K562 (cell line): ENCODE data around the gene POMC. TPM values are rescaled to one million over a fixed set of nuclear protein-coding genes. Genes with fewer than 3 reads are reported as not detected.

Source experiments
- ATAC-seq: fragments of 200-7000 bp; cut with Tn5 transposase; 3 replicates; pipeline ENCODE4 v1.9.1; 2020; ENCODE audit warnings: moderate library complexity
- BruUV-seq: library from RNA; stranded (reverse); fragments of 400-500 nt; replicated peaks from 2 replicates; lab custom pipeline; 2021; lab: Mats Ljungman, UMichigan
- CTCF ChIA-PET: fragments of 300-600 bp; formaldehyde crosslinking; extraction: SDS; loops from one replicate; lab custom pipeline; 2021; ENCODE audit warnings: low intra/inter-chr PET ratio; lab: Yijun Ruan, JAX
- POLR2A ChIA-PET: fragments of 300-600, 350-650 bp; sonication (Branson Sonifier 250); formaldehyde crosslinking; extraction: SDS; loops from one replicate; lab custom pipeline; 2021; ENCODE audit warnings: antibody characterized with exemption, inconsistent platforms; lab: Yijun Ruan, JAX
- DNase-seq, 4 experiments: peaks; one replicate each; pipeline versions ENCODE4 v3.0.0 to v3.0.0-alpha.2; 2011 to 2018; ENCODE audit warnings: low spot score in 3 of 4, mixed read lengths in 3 of 4; ENCODE audit errors: extremely low read depth in 1 of 4
- FAIRE-seq: peaks from 2 replicates; lab custom pipeline; 2011; peaks lifted over from hg19 to GRCh38; lab: Jason Lieb, UNC
- H2AFZ ChIP-seq: 2 replicates; pipeline ENCODE4 v1.6.0; 2011; ENCODE audit warnings: low read depth, low read length, control low read depth, inconsistent platforms
- H3K27ac ChIP-seq: fragments of 200-600 bp; 3 replicates; pipeline ENCODE4 v1.8.0; 2011; ENCODE audit warnings: low read depth, mild to moderate bottlenecking, control low read depth, inconsistent platforms, low read length, moderate library complexity, mixed read lengths; ENCODE audit errors: extremely low read depth
- H3K27me3 ChIP-seq, 2 experiments: fragments of 300-600 bp in 1 of 2; 2 replicates in 1 of 2; 3 replicates in 1 of 2; pipeline versions ENCODE4 v1.6.0 to v1.8.0; 2011; ENCODE audit warnings: inconsistent platforms in 2 of 2, low read length in 2 of 2, mild to moderate bottlenecking in 1 of 2, mixed read lengths in 1 of 2, moderate library complexity in 1 of 2; ENCODE audit not compliant: control insufficient read depth in 2 of 2, insufficient read depth in 2 of 2
- H3K36me3 ChIP-seq: fragments of 300-600 bp; 3 replicates; pipeline ENCODE4 v1.8.0; 2011; ENCODE audit warnings: mild to moderate bottlenecking, low read length, inconsistent platforms; ENCODE audit not compliant: control insufficient read depth, insufficient read depth
- H3K4me1 ChIP-seq, 2 experiments: fragments of 200-600 bp in 1 of 2; replicated peaks in 1 of 2; 2 replicates in 1 of 2; 3 replicates in 1 of 2; pipeline versions ENCODE4 v1.5.1 to v1.8.0; 2011; ENCODE audit warnings: inconsistent platforms in 2 of 2, low read length in 2 of 2, mild to moderate bottlenecking in 1 of 2, mixed read lengths in 1 of 2, moderate library complexity in 1 of 2; ENCODE audit not compliant: control insufficient read depth in 2 of 2, insufficient read depth in 2 of 2
- H3K4me2 ChIP-seq: 2 replicates; pipeline ENCODE4 v1.6.1; 2011; ENCODE audit warnings: low read length, control low read depth, inconsistent platforms, mixed read lengths; ENCODE audit not compliant: insufficient read depth
- H3K4me3 ChIP-seq: fragments of 200-600 bp; sonication (generic), shearing (Covaris generic); 2 replicates; pipeline ENCODE4 v1.5.1; 2016; ENCODE audit warnings: control low read depth, inconsistent platforms
- H3K79me2 ChIP-seq: fragments of 200-600 bp; 3 replicates; pipeline ENCODE4 v1.8.0; 2011; ENCODE audit warnings: low read length, inconsistent platforms; ENCODE audit not compliant: control insufficient read depth, insufficient read depth
- H3K9ac ChIP-seq, 2 experiments: 2 replicates each; pipeline versions ENCODE4 v1.6.0 to v1.6.1; 2011; ENCODE audit warnings: low read depth in 2 of 2, low read length in 2 of 2, control low read depth in 1 of 2, inconsistent platforms in 1 of 2, mild to moderate bottlenecking in 1 of 2, mixed read lengths in 1 of 2; ENCODE audit not compliant: insufficient read depth in 1 of 2
- H3K9me1 ChIP-seq: one replicate; pipeline ENCODE4 v1.6.0; 2011; ENCODE audit warnings: inconsistent platforms, mild to moderate bottlenecking, low read length, moderate library complexity; ENCODE audit not compliant: control insufficient read depth, insufficient read depth
- H3K9me3 ChIP-seq: replicated peaks from 2 replicates; pipeline ENCODE4 v1.5.1; 2011; ENCODE audit warnings: low read depth, low read length, inconsistent platforms; ENCODE audit not compliant: control insufficient read depth, insufficient read depth
- H4K20me1 ChIP-seq: replicated peaks from 2 replicates; pipeline ENCODE4 v1.6.1; 2011; ENCODE audit warnings: low read length, inconsistent platforms, mixed read lengths; ENCODE audit not compliant: control insufficient read depth, insufficient read depth
- BCL6 ChIP-seq: fragments of 250-450 bp; sonication (Bioruptor Pico); IDR thresholded peaks from 2 replicates; pipeline ENCODE4 v1.4.0; 2020
- CBFA2T2 ChIP-seq: fragments of 450-650 bp; conservative IDR thresholded peaks from 2 replicates; pipeline ENCODE4 v1.6.1; 2017; ENCODE audit warnings: mild to moderate bottlenecking
- FOS ChIP-seq: IDR thresholded peaks from 3 replicates; pipeline ENCODE4 v1.6.1; 2011; ENCODE audit not compliant: insufficient read length; ENCODE audit errors: extremely low read depth
- HCFC1 ChIP-seq: IDR thresholded peaks from 2 replicates; pipeline ENCODE4 v1.6.1; 2012; ENCODE audit warnings: low read depth, low read length, improper control_type of control experiment
- PHF8 ChIP-seq: fragments of 200-600 bp; sonication (generic); IDR thresholded peaks from 2 replicates; pipeline ENCODE4 v1.6.1; 2012; ENCODE audit warnings: mixed run types, mild to moderate bottlenecking, inconsistent platforms, low read length, moderate library complexity, borderline replicate concordance
- RBM25 ChIP-seq: fragments of 200-400 bp; formaldehyde crosslinking; IDR thresholded peaks from 2 replicates; pipeline ENCODE4 v1.6.1; 2018; ENCODE audit warnings: low read length, low read depth, moderate library complexity; ENCODE audit not compliant: severe bottlenecking
- SNIP1 ChIP-seq: fragments of 450-650 bp; IDR thresholded peaks from 2 replicates; pipeline ENCODE4 v1.7.1; 2017; ENCODE audit warnings: low read depth, mild to moderate bottlenecking
- TAF7 ChIP-seq: fragments of 450-650 bp; IDR thresholded peaks from 2 replicates; pipeline ENCODE4 v1.6.1; 2016; ENCODE audit warnings: missing genetic modification characterization, missing compliant biosample characterization
- ZNF146 ChIP-seq: IDR thresholded peaks from one replicate; pipeline ENCODE4 v1.6.1; 2018; ENCODE audit warnings: missing compliant biosample characterization; ENCODE audit not compliant: unreplicated experiment
- ZNF707 ChIP-seq: fragments of 250-450 bp; sonication (Bioruptor Pico); conservative IDR thresholded peaks from 2 replicates; pipeline ENCODE4 v1.8.0; 2022; ENCODE audit warnings: inconsistent platforms, mild to moderate bottlenecking, moderate library complexity
- WGBS: fragments of 100-300 bp; shearing (Covaris generic); methylation state at CpG from one replicate; pipeline ENCODE4 v1.1.6; 2016; ENCODE audit warnings: low coverage, mixed read lengths; ENCODE audit not compliant: insufficient coverage; ENCODE audit errors: missing lambda C conversion rate; 5-methylcytosine and 5-hydroxymethylcytosine counted together
- in situ Hi-C: fragments of 300-500 bp; cut with MboI; formaldehyde crosslinking; loops from 4 replicates; pipeline ENCODE4 v1.15.0; 2018; ENCODE audit warnings: inconsistent platforms, mixed read lengths
- intact Hi-C: fragments of 100-400 bp; cut with micrococcal nuclease; formaldehyde crosslinking; loops from 2 replicates; pipeline ENCODE4 v1.14.2; 2022
- polyA plus RNA-seq, 8 experiments: library from polyadenylated mRNA; depleted of rRNA in 4 of 8; stranded (reverse) in 5 of 8; unstranded in 3 of 8; fragments of >200 nt; fragmentation: Nextera tagmentation in 2 of 8; fragmentation: Illumina TruSeq in 1 of 8; extraction: Ambion mirVana in 2 of 8; extraction: Trizol in 1 of 8; gene quantifications; 2 replicates each; pipeline versions ENCODE4 v1.2.1 to v1.2.3, GENCODE V29; 2011 to 2014; ENCODE audit warnings: inconsistent platforms in 1 of 8, missing spikeins in 1 of 8
- total RNA-seq, 7 experiments: library from RNA; depleted of rRNA in 6 of 7; stranded (reverse); fragments of >200 nt in 6 of 7; fragmentation: Illumina TruSeq in 2 of 7; extraction: Trizol in 2 of 7; gene quantifications; 2 replicates each; pipeline versions ENCODE4 v1.2.1 to v1.2.3, GENCODE V29; 2011 to 2021; ENCODE audit warnings: low replicate concordance in 1 of 7
- TF ChIP-seq, protein P1 (sequence below): sonication (generic); formaldehyde crosslinking; IDR thresholded peaks from 2 replicates; pipeline ENCODE4 v1.8.1; 2023; ENCODE audit warnings: missing genetic modification reagents, mild to moderate bottlenecking, borderline replicate concordance
- TF ChIP-seq, protein P2 (sequence below): fragments of 450-650 bp; IDR thresholded peaks from 2 replicates; pipeline ENCODE4 v1.6.1; 2016
- TF ChIP-seq, protein P3 (sequence below): sonication (generic); formaldehyde crosslinking; IDR thresholded peaks from 2 replicates; pipeline ENCODE4 v1.8.0; 2022; ENCODE audit warnings: mild to moderate bottlenecking, low read depth, missing genetic modification reagents

Gene POMC
- total and polyA plus RNA-seq, 9 of the 15 experiments (the other 6 are each of a cell fraction or from before 2014, with no cell fraction given), result not detected

DNA sequence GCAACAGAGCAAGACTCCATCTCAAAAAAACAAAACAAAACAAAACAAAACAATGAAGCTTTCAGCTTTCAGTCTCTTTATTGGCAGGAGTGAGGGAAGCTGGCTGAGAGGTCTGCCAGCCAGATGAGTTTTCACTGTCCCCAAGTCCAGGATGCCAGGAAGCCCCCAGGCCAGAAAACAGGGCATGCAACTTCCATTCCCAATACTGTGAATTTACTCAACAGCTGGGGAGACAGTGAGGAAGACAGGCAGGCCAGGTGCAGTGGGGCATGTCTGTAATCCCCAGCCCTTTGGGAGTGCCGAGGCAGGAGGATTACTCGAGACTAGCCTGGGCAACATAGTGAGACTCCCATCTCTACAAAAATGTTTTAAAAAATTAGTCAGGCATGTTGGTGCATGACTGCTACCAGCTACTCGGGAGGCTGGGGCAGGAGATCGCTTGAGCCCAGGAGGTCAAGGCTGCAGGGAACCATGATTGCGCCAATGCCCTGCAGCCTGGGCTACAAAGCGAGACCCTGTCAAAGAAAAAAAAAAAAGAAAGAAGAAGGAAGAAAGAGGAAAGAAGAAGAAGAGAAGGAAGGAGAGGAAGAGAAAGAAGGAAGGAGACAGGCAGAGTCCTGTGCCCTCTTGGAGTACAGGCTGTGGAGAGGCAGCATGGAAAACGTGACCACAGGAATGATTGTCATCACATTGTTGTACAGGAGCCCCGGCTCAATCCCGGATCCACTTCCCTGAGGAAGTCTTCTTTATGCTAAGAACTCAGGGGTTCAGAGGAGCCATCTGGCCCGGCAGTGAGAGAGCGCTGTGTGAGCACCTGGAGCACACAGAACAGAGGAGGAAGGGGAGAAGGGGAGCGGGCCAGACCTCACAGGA lies 29.2 kb upstream of the POMC start (continued):
- TF ChIP-seq, protein P1, sequence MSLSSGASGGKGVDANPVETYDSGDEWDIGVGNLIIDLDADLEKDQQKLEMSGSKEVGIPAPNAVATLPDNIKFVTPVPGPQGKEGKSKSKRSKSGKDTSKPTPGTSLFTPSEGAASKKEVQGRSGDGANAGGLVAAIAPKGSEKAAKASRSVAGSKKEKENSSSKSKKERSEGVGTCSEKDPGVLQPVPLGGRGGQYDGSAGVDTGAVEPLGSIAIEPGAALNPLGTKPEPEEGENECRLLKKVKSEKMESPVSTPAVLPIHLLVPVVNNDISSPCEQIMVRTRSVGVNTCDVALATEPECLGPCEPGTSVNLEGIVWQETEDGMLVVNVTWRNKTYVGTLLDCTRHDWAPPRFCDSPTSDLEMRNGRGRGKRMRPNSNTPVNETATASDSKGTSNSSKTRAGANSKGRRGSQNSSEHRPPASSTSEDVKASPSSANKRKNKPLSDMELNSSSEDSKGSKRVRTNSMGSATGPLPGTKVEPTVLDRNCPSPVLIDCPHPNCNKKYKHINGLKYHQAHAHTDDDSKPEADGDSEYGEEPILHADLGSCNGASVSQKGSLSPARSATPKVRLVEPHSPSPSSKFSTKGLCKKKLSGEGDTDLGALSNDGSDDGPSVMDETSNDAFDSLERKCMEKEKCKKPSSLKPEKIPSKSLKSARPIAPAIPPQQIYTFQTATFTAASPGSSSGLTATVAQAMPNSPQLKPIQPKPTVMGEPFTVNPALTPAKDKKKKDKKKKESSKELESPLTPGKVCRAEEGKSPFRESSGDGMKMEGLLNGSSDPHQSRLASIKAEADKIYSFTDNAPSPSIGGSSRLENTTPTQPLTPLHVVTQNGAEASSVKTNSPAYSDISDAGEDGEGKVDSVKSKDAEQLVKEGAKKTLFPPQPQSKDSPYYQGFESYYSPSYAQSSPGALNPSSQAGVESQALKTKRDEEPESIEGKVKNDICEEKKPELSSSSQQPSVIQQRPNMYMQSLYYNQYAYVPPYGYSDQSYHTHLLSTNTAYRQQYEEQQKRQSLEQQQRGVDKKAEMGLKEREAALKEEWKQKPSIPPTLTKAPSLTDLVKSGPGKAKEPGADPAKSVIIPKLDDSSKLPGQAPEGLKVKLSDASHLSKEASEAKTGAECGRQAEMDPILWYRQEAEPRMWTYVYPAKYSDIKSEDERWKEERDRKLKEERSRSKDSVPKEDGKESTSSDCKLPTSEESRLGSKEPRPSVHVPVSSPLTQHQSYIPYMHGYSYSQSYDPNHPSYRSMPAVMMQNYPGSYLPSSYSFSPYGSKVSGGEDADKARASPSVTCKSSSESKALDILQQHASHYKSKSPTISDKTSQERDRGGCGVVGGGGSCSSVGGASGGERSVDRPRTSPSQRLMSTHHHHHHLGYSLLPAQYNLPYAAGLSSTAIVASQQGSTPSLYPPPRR (CRISPR knock-in tag), result no peak
- TF ChIP-seq SNIP1, result no peak

DNA sequence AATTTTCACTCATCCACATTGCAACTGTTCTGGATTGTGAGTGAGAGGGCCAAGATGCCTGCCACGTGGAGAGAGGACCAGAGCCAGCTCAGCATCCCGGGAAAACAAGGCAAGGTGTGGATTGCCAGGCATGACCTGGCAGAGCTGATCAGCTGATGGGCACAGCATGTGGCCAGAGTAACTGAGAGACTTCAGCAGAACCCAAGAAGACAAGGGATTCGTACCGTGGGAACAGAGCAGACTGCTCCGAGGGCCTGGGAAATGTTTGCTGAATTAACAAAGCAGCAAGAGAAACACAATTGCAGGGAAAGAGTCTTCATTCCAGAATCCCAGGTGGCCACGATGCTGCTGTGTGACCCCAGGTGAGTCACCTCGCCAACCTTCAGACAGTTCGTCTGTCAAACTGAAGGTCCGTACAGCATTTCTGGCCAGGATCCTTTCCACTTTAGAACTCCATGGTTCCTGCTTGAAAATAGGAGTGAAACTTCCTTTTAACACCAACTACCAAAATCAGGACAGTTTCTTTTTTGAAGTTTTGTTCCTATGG lies 26.3 kb upstream of the POMC start:
- no peak overlapping the region for H3K4me3 ChIP-seq
- intact Hi-C loops, result loop anchor here (5.0 kb wide), 2 partner anchors 367 to 782 kb away; no protein-coding TSS in a partner anchor
- H3K27ac ChIP-seq, result no peak overlapping the region
- no peaks in the 10 kb centered on the region for H4K20me1 ChIP-seq
- CTCF ChIA-PET, result no interaction called here
- in situ Hi-C loops, result no loop called here
- no peak for DNase-seq
- no peaks in the 10 kb centered on the region for H3K9me3 ChIP-seq
- no peak for ATAC-seq
- H3K36me3 ChIP-seq, result no peaks in the 10 kb centered on the region
- 7% methylated on average over 9 of the region's 9 CpGs for WGBS
- no peak overlapping the region for H2AFZ ChIP-seq
- H3K4me2 ChIP-seq, result no peak overlapping the region
- no peak overlapping the region for H3K9ac ChIP-seq
- peaks cover 4 to 5% of the 10 kb centered on the region in 2 experiments; a peak in 2 of 5 replicates for H3K27me3 ChIP-seq
- H3K9me1 ChIP-seq, result no peaks in the 10 kb centered on the region
- POLR2A ChIA-PET, result interaction anchor here (1.0 kb wide), 1 partner anchor 32 kb away, joined by 3 read pairs; no protein-coding TSS in a partner anchor
- no peaks in the 10 kb centered on the region for H3K79me2 ChIP-seq
- FAIRE-seq, result no peak
- BruUV-seq, result no TSS peak
- H3K4me1 ChIP-seq, result no peaks in the 10 kb centered on the region; a peak in 1 of 5 replicates
- no peak for TF ChIP-seq RBM25
- no peak for TF ChIP-seq ZNF146 (CRISPR knock-in tag)
- TF ChIP-seq FOS, result no peak
- no peak for TF ChIP-seq BCL6 (CRISPR knock-in tag)
- no peak for TF ChIP-seq TAF7 (tag)
- TF ChIP-seq PHF8, result no peak
- TF ChIP-seq ZNF707, result no peak
- TF ChIP-seq, protein P2, sequence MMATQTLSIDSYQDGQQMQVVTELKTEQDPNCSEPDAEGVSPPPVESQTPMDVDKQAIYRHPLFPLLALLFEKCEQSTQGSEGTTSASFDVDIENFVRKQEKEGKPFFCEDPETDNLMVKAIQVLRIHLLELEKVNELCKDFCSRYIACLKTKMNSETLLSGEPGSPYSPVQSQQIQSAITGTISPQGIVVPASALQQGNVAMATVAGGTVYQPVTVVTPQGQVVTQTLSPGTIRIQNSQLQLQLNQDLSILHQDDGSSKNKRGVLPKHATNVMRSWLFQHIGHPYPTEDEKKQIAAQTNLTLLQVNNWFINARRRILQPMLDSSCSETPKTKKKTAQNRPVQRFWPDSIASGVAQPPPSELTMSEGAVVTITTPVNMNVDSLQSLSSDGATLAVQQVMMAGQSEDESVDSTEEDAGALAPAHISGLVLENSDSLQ, result no peak
- TF ChIP-seq CBFA2T2, result no peak
- no peak for TF ChIP-seq HCFC1
- TF ChIP-seq, protein P3, sequence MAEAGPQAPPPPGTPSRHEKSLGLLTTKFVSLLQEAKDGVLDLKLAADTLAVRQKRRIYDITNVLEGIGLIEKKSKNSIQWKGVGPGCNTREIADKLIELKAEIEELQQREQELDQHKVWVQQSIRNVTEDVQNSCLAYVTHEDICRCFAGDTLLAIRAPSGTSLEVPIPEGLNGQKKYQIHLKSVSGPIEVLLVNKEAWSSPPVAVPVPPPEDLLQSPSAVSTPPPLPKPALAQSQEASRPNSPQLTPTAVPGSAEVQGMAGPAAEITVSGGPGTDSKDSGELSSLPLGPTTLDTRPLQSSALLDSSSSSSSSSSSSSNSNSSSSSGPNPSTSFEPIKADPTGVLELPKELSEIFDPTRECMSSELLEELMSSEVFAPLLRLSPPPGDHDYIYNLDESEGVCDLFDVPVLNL (CRISPR knock-in tag), result no peak
